A549 (cell line): Measurements from ENCODE around the gene PPP3CA. TPM values are rescaled to one million over a fixed set of nuclear protein-coding genes. Genes with fewer than 3 reads are reported as not detected.
A peak's percentile ranks its signal among the peaks of the same experiment; 100 is the strongest.

Experiments
- ATAC-seq, 2 experiments: fragments of 200-7000 bp in 1 of 2; fragments of >200 bp in 1 of 2; cut with Nextera tagmentation in 1 of 2; cut with Tn5 transposase in 1 of 2; 3 replicates each; pipeline versions ENCODE4 v1.8.0 to v1.9.1; 2018 to 2020; ENCODE audit warnings: mild to moderate bottlenecking in 1 of 2, moderate library complexity in 1 of 2
- CTCF ChIA-PET: fragments of 300-600 bp; sonication (Branson Sonifier 250); formaldehyde crosslinking; extraction: SDS; loops from one replicate; lab custom pipeline; 2021; ENCODE audit warnings: antibody characterized with exemption, inconsistent platforms; lab: Yijun Ruan, JAX
- POLR2A ChIA-PET: fragments of 350-600 bp; formaldehyde crosslinking; extraction: SDS; loops from one replicate; lab custom pipeline; 2021; ENCODE audit warnings: antibody characterized with exemption, inconsistent platforms; lab: Yijun Ruan, JAX
- DNase-seq, 2 experiments: peaks; one replicate each; pipeline versions ENCODE4 v3.0.0 to v3.0.0-alpha.2; 2011 to 2016; ENCODE audit warnings: low read depth in 1 of 2, low spot score in 1 of 2
- FAIRE-seq: peaks from 2 replicates; lab custom pipeline; 2011; peaks lifted over from hg19 to GRCh38; lab: Jason Lieb, UNC
- H3K27ac ChIP-seq, 2 experiments: fragments of >200 bp; sonication (Bioruptor Twin); formaldehyde crosslinking; 3 replicates each; pipeline ENCODE4 v1.5.1; 2016 to 2017
- H3K4me1 ChIP-seq: fragments of >200 bp; sonication (Bioruptor Twin); formaldehyde crosslinking; 3 replicates; pipeline ENCODE4 v1.6.1; 2016
- H3K4me2 ChIP-seq: fragments of >200 bp; sonication (Bioruptor Twin); formaldehyde crosslinking; 3 replicates; pipeline ENCODE4 v1.6.1; 2016
- H3K4me3 ChIP-seq: fragments of >200 bp; sonication (Bioruptor Twin); formaldehyde crosslinking; 3 replicates; pipeline ENCODE4 v1.5.1; 2016
- H3K9me3 ChIP-seq: fragments of >200 bp; sonication (Bioruptor Twin); formaldehyde crosslinking; 3 replicates; pipeline ENCODE4 v1.6.1; 2016
- CBX8 ChIP-seq: fragments of 200-600 bp; sonication (generic); IDR thresholded peaks from 2 replicates; pipeline ENCODE4 v1.6.1; 2016
- CHD4 ChIP-seq: fragments of 200-600 bp; sonication (generic); IDR thresholded peaks from 2 replicates; pipeline ENCODE4 v1.6.1; 2016; ENCODE audit warnings: antibody characterized with exemption, mild to moderate bottlenecking, borderline replicate concordance
- EHMT2 ChIP-seq: fragments of 200-600 bp; sonication (generic); IDR thresholded peaks from 2 replicates; pipeline ENCODE4 v1.6.1; 2016; ENCODE audit warnings: antibody characterized with exemption, low read depth, mild to moderate bottlenecking, moderate library complexity
- FOSB ChIP-seq: fragments of 250-450 bp; sonication (Bioruptor Pico); IDR thresholded peaks from 2 replicates; pipeline ENCODE4 v1.5.0; 2020; ENCODE audit warnings: mild to moderate bottlenecking, moderate library complexity
- FOSL2 ChIP-seq, 2 experiments: fragments of 450-650 bp in 1 of 2; fragments of >200 bp in 1 of 2; sonication (Bioruptor Twin) in 1 of 2; formaldehyde crosslinking; IDR thresholded peaks; 2 replicates each; pipeline versions ENCODE4 v1.5.0 to v1.6.1; 2016 to 2020; ENCODE audit warnings: mild to moderate bottlenecking in 1 of 2, moderate library complexity in 1 of 2
- FOXS1 ChIP-seq: fragments of 250-450 bp; sonication (Bioruptor Pico); IDR thresholded peaks from 2 replicates; pipeline ENCODE4 v1.5.0; 2020; ENCODE audit warnings: mild to moderate bottlenecking, moderate library complexity
- GATA3 ChIP-seq: IDR thresholded peaks from 2 replicates; pipeline ENCODE4 v1.6.1; 2012; ENCODE audit warnings: borderline replicate concordance
- HDAC2 ChIP-seq: fragments of 200-600 bp; sonication (generic); IDR thresholded peaks from 2 replicates; pipeline ENCODE4 v1.6.1; 2016
- HOXB13 ChIP-seq: fragments of 250-450 bp; sonication (Bioruptor Pico); IDR thresholded peaks from 2 replicates; pipeline ENCODE4 v1.5.0; 2020; ENCODE audit warnings: low read depth, mild to moderate bottlenecking, moderate library complexity
- JUNB ChIP-seq: fragments of >200 bp; sonication (Bioruptor Twin); formaldehyde crosslinking; IDR thresholded peaks from 2 replicates; pipeline ENCODE4 v1.6.1; 2016
- KDM1A ChIP-seq: fragments of 200-600 bp; sonication (generic); IDR thresholded peaks from 2 replicates; pipeline ENCODE4 v1.6.1; 2016; ENCODE audit warnings: low read depth, mild to moderate bottlenecking
- MAFK ChIP-seq: fragments of 450-650 bp; IDR thresholded peaks from 2 replicates; pipeline ENCODE4 v1.6.1; 2014; ENCODE audit not compliant: partially characterized antibody
- MAX ChIP-seq: IDR thresholded peaks from 2 replicates; pipeline ENCODE4 v1.6.1; 2012
- POLR2A ChIP-seq: IDR thresholded peaks from 2 replicates; pipeline ENCODE4 v1.6.1; 2012; ENCODE audit warnings: mild to moderate bottlenecking, low read length
- RARB ChIP-seq: fragments of 250-450 bp; sonication (Bioruptor Pico); IDR thresholded peaks from 2 replicates; pipeline ENCODE4 v1.8.0; 2021; ENCODE audit warnings: mild to moderate bottlenecking, moderate library complexity
- RCOR1 ChIP-seq: fragments of 150-350 bp; IDR thresholded peaks from 2 replicates; pipeline ENCODE4 v1.6.1; 2014; ENCODE audit warnings: antibody characterized with exemption, low read length, low read depth
- REST ChIP-seq: fragments of 200-600 bp; sonication (generic); IDR thresholded peaks from 2 replicates; pipeline ENCODE4 v1.6.1; 2016; ENCODE audit warnings: antibody characterized with exemption, mild to moderate bottlenecking, moderate library complexity
- RFX5 ChIP-seq: fragments of 450-650 bp; IDR thresholded peaks from 2 replicates; pipeline ENCODE4 v1.7.1; 2014; ENCODE audit warnings: antibody characterized with exemption, mild to moderate bottlenecking, moderate library complexity
- RNF2 ChIP-seq: fragments of 200-600 bp; sonication (generic); IDR thresholded peaks from 2 replicates; pipeline ENCODE4 v1.6.1; 2016; ENCODE audit warnings: low read depth, mild to moderate bottlenecking, antibody characterized with exemption, moderate library complexity, borderline replicate concordance
- USF2 ChIP-seq: fragments of 450-650 bp; IDR thresholded peaks from 2 replicates; pipeline ENCODE4 v1.6.1; 2014; ENCODE audit warnings: antibody characterized with exemption
- WGBS: methylation state at CpG from one replicate; pipeline ENCODE4 v1.1.6; 2017; ENCODE audit errors: missing lambda C conversion rate; 5-methylcytosine and 5-hydroxymethylcytosine counted together
- polyA plus RNA-seq, 4 experiments: library from polyadenylated mRNA; depleted of rRNA in 3 of 4; stranded (reverse); fragments of >200 nt; fragmentation: RNase III in 1 of 4; extraction: RNeasy Plus Mini Kit Qiagen cat#74134 plus additional on column Dnase treatment in 1 of 4; gene quantifications; 2 replicates in 3 of 4; 3 replicates in 1 of 4; pipeline ENCODE4 v1.2.3, GENCODE V29; 2011 to 2017

Gene PPP3CA
- polyA plus RNA-seq, 2 of the 4 experiments (the other 2 are of a cell fraction) = 21.4 to 42.4 TPM

GRCh38 chr4:101186567-101187184, 160.7 kb downstream of the PPP3CA start:
- POLR2A ChIA-PET = interaction anchor here (1.7 kb wide), 1 partner anchor 161 kb away, joined by 6 read pairs; the partner anchor contains the start of gene PPP3CA
- FAIRE-seq = no peak
- ATAC-seq = no peak
- Histone ChIP-seq H3K9me3 (no peaks in the 10 kb centered on the region), H3K4me3 (no peak overlapping the region), H3K27ac (peak overlapping the region in 1 of 2 experiments; percentile 37; a peak in 2 of 6 replicates), H3K4me1 (peaks cover 80% of the 10 kb centered on the region), H3K4me2 (no peak overlapping the region)
- DNase-seq = no peak
- CTCF ChIA-PET = interaction anchor here (0.8 to 3.2 kb wide), 2 partner anchors 18 to 620 kb away, joined by 3 to 13 read pairs; no protein-coding TSS in a partner anchor
- WGBS = 91% methylated on average over 4 of the region's 4 CpGs
- TF ChIP-seq REST = no peak
- no peak for TF ChIP-seq POLR2A
- no peak for TF ChIP-seq MAX
- TF ChIP-seq EHMT2 = no peak
- no peak for TF ChIP-seq RFX5
- TF ChIP-seq RARB (CRISPR knock-in tag) = no peak
- TF ChIP-seq FOXS1 (CRISPR knock-in tag) = no peak
- TF ChIP-seq JUNB = no peak
- TF ChIP-seq MAFK = no peak
- TF ChIP-seq CHD4 = no peak
- TF ChIP-seq KDM1A = no peak
- TF ChIP-seq FOSB (CRISPR knock-in tag) = no peak
- no peak for TF ChIP-seq HDAC2
- TF ChIP-seq RNF2 = no peak
- TF ChIP-seq HOXB13 (CRISPR knock-in tag) = no peak
- TF ChIP-seq RCOR1 = no peak

- TF ChIP-seq CBX8 = no peak
- TF ChIP-seq, all 56 proteins: peak for 0
- Histone ChIP-seq H3K4me1 (peaks cover 61% of the 10 kb centered on the region), H3K27ac (peak overlapping the region; percentile 43 to 62; a peak in 3 of 6 replicates), H3K4me3 (no peak overlapping the region), H3K4me2 (peak overlapping the region; percentile 43; the same call in 1 of the 3 replicates), H3K9me3 (no peaks in the 10 kb centered on the region)
- ATAC-seq (no peak; a peak in 1 of 6 replicates), DNase-seq (no peak), FAIRE-seq (no peak)
- ChIA-PET POLR2A (no interaction called here), CTCF (interaction anchor here (1.2 to 3.2 kb wide), 3 partner anchors 15 to 164 kb away, joined by 3 to 13 read pairs (median 7); no protein-coding TSS in a partner anchor)
- WGBS = 92% methylated on average over 2 of the region's 2 CpGs
Measured at GRCh38 chr4:101184668-101185067, 162.7 kb downstream of the PPP3CA start.

- Histone ChIP-seq H3K4me2 (peak overlapping the region; percentile 43), H3K9me3 (no peaks in the 10 kb centered on the region), H3K27ac (peak overlapping the region; percentile 43 to 83; a peak in 5 of 6 replicates), H3K4me1 (peaks cover 53% of the 10 kb centered on the region), H3K4me3 (no peak overlapping the region)
- no peak for TF ChIP-seq FOXS1 (CRISPR knock-in tag)
- peak; percentile 24; the same call in 1 of the 2 replicates for TF ChIP-seq GATA3
- TF ChIP-seq FOSL2 (IDR thresholded peaks at IDR 0.05) = peak; percentile 23; the same call in 1 of the 2 replicates
- peak; percentile 66 for TF ChIP-seq FOSL2 (CRISPR knock-in tag; IDR thresholded peaks at IDR 0.05)
- peak; percentile 17 for TF ChIP-seq MAFK
- TF ChIP-seq JUNB = peak; percentile 27; the same call in 1 of the 2 replicates
- TF ChIP-seq USF2 = no peak
- FAIRE-seq = no peak
- DNase-seq = peak in 1 of 2 experiments; percentile 57
- ChIA-PET CTCF (interaction anchor here (0.6 to 2.1 kb wide), 4 partner anchors 10 to 165 kb away, joined by 3 to 7 read pairs (median 5); no protein-coding TSS in a partner anchor), POLR2A (interaction anchor here (1.3 kb wide), 1 partner anchor 164 kb away, joined by 6 read pairs; the partner anchor contains the start of gene PPP3CA)
- WGBS = 60% methylated on average over 3 of the region's 3 CpGs
- ATAC-seq = peak; percentile 89 to 92
Measured at GRCh38 chr4:101183666-101184373, 163.5 kb downstream of the PPP3CA start.
